K562 (cell line): ENCODE results near the gene PRR19. TPM values are rescaled to one million over a fixed set of nuclear protein-coding genes. Genes with fewer than 3 reads are reported as not detected.

Source experiments
- ARID3B ChIP-seq: fragments of 250-450 bp; sonication (Bioruptor Pico); IDR thresholded peaks from 2 replicates; pipeline ENCODE4 v1.4.0; 2020; ENCODE audit warnings: borderline replicate concordance
- ATF7 ChIP-seq: fragments of 450-650 bp; IDR thresholded peaks from 2 replicates; pipeline ENCODE4 v1.7.1; 2014; ENCODE audit warnings: mild to moderate bottlenecking, moderate library complexity
- EWSR1 ChIP-seq: fragments of 450-650 bp; IDR thresholded peaks from 2 replicates; pipeline ENCODE4 v1.6.1; 2018; ENCODE audit warnings: borderline replicate concordance, mild to moderate bottlenecking, low read depth, moderate library complexity; ENCODE audit not compliant: partially characterized antibody
- IRF9 ChIP-seq: fragments of 450-650 bp; IDR thresholded peaks from 2 replicates; pipeline ENCODE4 v1.6.1; 2016; ENCODE audit warnings: missing biosample characterization, missing genetic modification characterization
- JUND ChIP-seq, 2 experiments: IDR thresholded peaks; 2 replicates in 1 of 2; 3 replicates in 1 of 2; pipeline ENCODE4 v1.6.1; 2011; ENCODE audit warnings: borderline replicate concordance in 2 of 2, low read depth in 2 of 2, low read length in 2 of 2, improper control_type of control experiment in 1 of 2, missing biosample characterization in 1 of 2, missing genetic modification characterization in 1 of 2, missing genetic modification reagents in 1 of 2
- KLF1 ChIP-seq: fragments of 450-650 bp; IDR thresholded peaks from 2 replicates; pipeline ENCODE4 v1.6.1; 2016; ENCODE audit warnings: missing genetic modification characterization, missing compliant biosample characterization
- MAFF ChIP-seq: IDR thresholded peaks from 2 replicates; pipeline ENCODE4 v1.6.1; 2012; ENCODE audit warnings: low read length, improper control_type of control experiment
- PHTF2 ChIP-seq: fragments of 250-450 bp; sonication (Bioruptor Pico); IDR thresholded peaks from 2 replicates; pipeline ENCODE4 v1.5.0; 2021; ENCODE audit warnings: mild to moderate bottlenecking
- SLC30A9 ChIP-seq: fragments of 250-450 bp; sonication (Bioruptor Pico); IDR thresholded peaks from 2 replicates; pipeline ENCODE4 v1.8.0; 2022; ENCODE audit warnings: mild to moderate bottlenecking, moderate library complexity
- TBL1XR1 ChIP-seq, 2 experiments: IDR thresholded peaks; 2 replicates each; pipeline ENCODE4 v1.6.1; 2012; ENCODE audit warnings: improper control_type of control experiment in 2 of 2, low read length in 2 of 2, mild to moderate bottlenecking in 1 of 2
- TGIF2 ChIP-seq: sonication (generic); formaldehyde crosslinking; IDR thresholded peaks from 2 replicates; pipeline ENCODE4 v1.8.1; 2022; ENCODE audit warnings: mild to moderate bottlenecking, missing genetic modification reagents, moderate library complexity
- ZBTB26 ChIP-seq: fragments of 450-650 bp; formaldehyde crosslinking; IDR thresholded peaks from 2 replicates; pipeline ENCODE4 v1.4.0; 2022; ENCODE audit warnings: missing genetic modification characterization
- ZBTB40 ChIP-seq, 2 experiments: fragments of 450-650 bp in 1 of 2; sonication (generic) in 1 of 2; formaldehyde crosslinking in 1 of 2; IDR thresholded peaks; 2 replicates each; pipeline versions ENCODE4 v1.7.1 to v1.9.0; 2016 to 2022; ENCODE audit warnings: inconsistent platforms in 1 of 2, mild to moderate bottlenecking in 1 of 2, missing genetic modification reagents in 1 of 2
- ZNF384 ChIP-seq: IDR thresholded peaks from 2 replicates; pipeline ENCODE4 v1.6.1; 2012; ENCODE audit warnings: low read depth, low read length, improper control_type of control experiment
- polyA plus RNA-seq, 8 experiments: library from polyadenylated mRNA; depleted of rRNA in 4 of 8; stranded (reverse) in 5 of 8; unstranded in 3 of 8; fragments of >200 nt; fragmentation: Nextera tagmentation in 2 of 8; fragmentation: Illumina TruSeq in 1 of 8; extraction: Ambion mirVana in 2 of 8; extraction: Trizol in 1 of 8; gene quantifications; 2 replicates each; pipeline versions ENCODE4 v1.2.1 to v1.2.3, GENCODE V29; 2011 to 2014; ENCODE audit warnings: inconsistent platforms in 1 of 8, missing spikeins in 1 of 8
- total RNA-seq, 7 experiments: library from RNA; depleted of rRNA in 6 of 7; stranded (reverse); fragments of >200 nt in 6 of 7; fragmentation: Illumina TruSeq in 2 of 7; extraction: Trizol in 2 of 7; gene quantifications; 2 replicates each; pipeline versions ENCODE4 v1.2.1 to v1.2.3, GENCODE V29; 2011 to 2021; ENCODE audit warnings: low replicate concordance in 1 of 7

The PRR19 gene
- total and polyA plus RNA-seq, 9 of the 15 experiments (the other 6 are each of a cell fraction or from before 2014, with no cell fraction given), result 0.10 to 1.6 (median 0.54) TPM

GRCh38 chr19:42303101-42303464 is 1.2 kb downstream of the PRR19 start (continued):
- 0 out of 2 replicates have a peak, but pooled peaks have one; percentile 49 for TF ChIP-seq PHTF2 (CRISPR knock-in tag)
- no peak for TF ChIP-seq KLF1 (tag)
- 0 out of 2 replicates have a peak, but pooled peaks have one; percentile 4 for TF ChIP-seq IRF9 (tag)
- no peak for TF ChIP-seq SLC30A9
- TF ChIP-seq TBL1XR1 (IDR thresholded peaks at IDR 0.05; ENCODE audit: low read length in 2 of 2), result 0 out of 4 replicates have a peak, but pooled peaks of 1 of the 2 experiments have one; percentile 3
- no peak for TF ChIP-seq ZNF384
- no peak for TF ChIP-seq ARID3B
- TF ChIP-seq ZBTB40 (IDR thresholded peaks at IDR 0.05), result peak; percentile 35; the same call in 1 of the 2 replicates
- no peak for TF ChIP-seq ZBTB40 (CRISPR knock-in tag; IDR thresholded peaks at IDR 0.05)
- TF ChIP-seq EWSR1, result no peak
- TF ChIP-seq ATF7, result no peak
- no peak for TF ChIP-seq JUND (IDR thresholded peaks at IDR 0.05; ENCODE audit: borderline replicate concordance, low read depth, low read length)
- 0 out of 3 replicates have a peak, but pooled peaks have one; percentile 38 for TF ChIP-seq JUND (tag; IDR thresholded peaks at IDR 0.05; ENCODE audit: borderline replicate concordance, low read depth, low read length)
- TF ChIP-seq TGIF2 (CRISPR knock-in tag), result no peak
- no peak for TF ChIP-seq MAFF
- TF ChIP-seq ZBTB26 (CRISPR knock-in tag), result no peak
